GM19372 (cell line): ENCODE results near the gene FNDC10.
"Not testable (repeated sequence)": the region's sequence is repeated elsewhere in the genome, so short reads cannot be mapped to it uniquely, and the experiment has no call there.

Experiments used
- ATAC-seq: cut with Tn5 transposase; IDR thresholded peaks from one replicate; pipeline ENCODE4 v1.9.1; 2021; ENCODE audit warnings: mild to moderate bottlenecking, low read depth, moderate library complexity; ENCODE audit not compliant: unreplicated experiment

FNDC10 gene

GRCh38 chr1:1573843-1574720 lies 25.9 kb downstream of the FNDC10 start:
- ATAC-seq = peak; percentile 77

GRCh38 chr1:1569341-1569740 lies 30.6 kb downstream of the FNDC10 start:
- ATAC-seq = no peak

- ATAC-seq = no peak
Measured at GRCh38 chr1:1567891-1568291, 32.0 kb downstream of the FNDC10 start.

GRCh38 chr1:1567152-1567875 lies 32.6 kb downstream of the FNDC10 start:
- ATAC-seq = no peak

GRCh38 chr1:1565340-1565739 lies 34.6 kb downstream of the FNDC10 start:
- no peak for ATAC-seq

GRCh38 chr1:1564268-1564667 lies 35.7 kb downstream of the FNDC10 start:
- no peak for ATAC-seq

GRCh38 chr1:1563688-1564087 lies 36.2 kb downstream of the FNDC10 start:
- ATAC-seq = no peak

- ATAC-seq = no peak
Measured at GRCh38 chr1:1562556-1563195, 37.3 kb downstream of the FNDC10 start.

- ATAC-seq = no peak
Measured at GRCh38 chr1:1561801-1562470, 38.0 kb downstream of the FNDC10 start.

GRCh38 chr1:1560178-1560577 lies 39.8 kb downstream of the FNDC10 start:
- no peak for ATAC-seq

GRCh38 chr1:1559066-1559465 lies 40.9 kb downstream of the FNDC10 start:
- no peak for ATAC-seq

GRCh38 chr1:1558591-1558990 lies 41.3 kb downstream of the FNDC10 start:
- ATAC-seq = no peak

- not testable (repeated sequence) for ATAC-seq
Measured at GRCh38 chr1:1557688-1558087, 42.2 kb downstream of the FNDC10 start.

- ATAC-seq = not testable (repeated sequence)
Measured at GRCh38 chr1:1556961-1557360, 43.0 kb downstream of the FNDC10 start.

GRCh38 chr1:1556505-1556904 lies 43.4 kb downstream of the FNDC10 start:
- ATAC-seq = no peak

GRCh38 chr1:1554926-1555915 lies 44.7 kb downstream of the FNDC10 start:
- ATAC-seq = no peak

- ATAC-seq = no peak
Measured at GRCh38 chr1:1554550-1554925, 45.4 kb downstream of the FNDC10 start.

GRCh38 chr1:1553821-1554494 lies 46.0 kb downstream of the FNDC10 start:
- ATAC-seq = no peak

- ATAC-seq = no peak
Measured at GRCh38 chr1:1552263-1552639, 47.7 kb downstream of the FNDC10 start.
